Upper lobe of left lung (tissue), 4 donors: ENCODE results near the gene NPHP4.

Experiments
- CTCF ChIP-seq, 6 experiments: fragments of 450-650 bp in 4 of 6; fragments of 200-600 bp in 2 of 6; sonication (generic) in 2 of 6; IDR thresholded peaks; one replicate each; pipeline ENCODE4 v1.5.1; 2016 to 2019; ENCODE audit warnings: antibody characterized with exemption in 6 of 6
- POLR2A ChIP-seq, 4 donors: fragments of 450-650 bp; IDR thresholded peaks; one replicate each; pipeline ENCODE4 v1.5.1; 2016 to 2017; ENCODE audit warnings: antibody characterized with exemption in 4 of 4, mild to moderate bottlenecking in 2 of 4

- TF ChIP-seq CTCF (IDR thresholded peaks at IDR 0.05), result no peak
- no peak for TF ChIP-seq POLR2A (IDR thresholded peaks at IDR 0.05)
Observed at GRCh38 chr1:6023346-6023745, 31.1 kb upstream of the NPHP4 start.
